Left lung (tissue), 10 donors: ENCODE data around the gene SNX9. TPM values are rescaled to one million over a fixed set of nuclear protein-coding genes. Genes with fewer than 3 reads are reported as not detected.

ENCODE experiments used
- ATAC-seq: fragments of 200-7000 bp; cut with Tn5 transposase; one replicate; pipeline ENCODE4 v1.9.1; 2020; ENCODE audit warnings: moderate library complexity
- DNase-seq, 4 donors: peaks; one replicate each; pipeline ENCODE4 v3.0.0-alpha.2; 2013 to 2020
- H3K27ac ChIP-seq, 2 donors: fragments of 200-600 bp; sonication (generic) in 1 of 2; one replicate each; pipeline versions ENCODE4 v1.5.0 to v1.8.0; 2020 to 2021
- H3K27me3 ChIP-seq, 2 donors: fragments of 200-600 bp; sonication (generic) in 1 of 2; one replicate each; pipeline versions ENCODE4 v1.5.0 to v1.8.0; 2020 to 2021
- H3K36me3 ChIP-seq, 2 donors: fragments of 200-600 bp; sonication (generic) in 1 of 2; one replicate each; pipeline versions ENCODE4 v1.5.0 to v1.8.0; 2020 to 2021
- H3K4me1 ChIP-seq, 2 donors: fragments of 200-600 bp; one replicate each; pipeline ENCODE4 v1.8.0; 2021
- H3K4me3 ChIP-seq, 2 donors: fragments of 200-600 bp; sonication (generic) in 1 of 2; one replicate each; pipeline versions ENCODE4 v1.5.0 to v1.8.0; 2020 to 2021; ENCODE audit warnings: mild to moderate bottlenecking in 1 of 2
- H3K9me3 ChIP-seq, 2 donors: fragments of 200-600 bp; sonication (generic) in 1 of 2; one replicate each; pipeline versions ENCODE4 v1.5.0 to v1.8.0; 2020 to 2021
- CTCF ChIP-seq, 2 donors: fragments of 200-600 bp; sonication (generic) in 1 of 2; IDR thresholded peaks; one replicate each; pipeline versions ENCODE4 v1.5.0 to v1.8.0; 2021; ENCODE audit warnings: antibody characterized with exemption in 2 of 2
- intact Hi-C, 2 donors: fragments of 100-400 bp; cut with DNase I; formaldehyde crosslinking; loops; one replicate each; pipeline versions ENCODE4 v1.11.2 to v1.14.2; 2022
- polyA plus RNA-seq, 6 donors: library from polyadenylated mRNA; unstranded; fragments of 120-200 nt; gene quantifications; one replicate each; pipeline ENCODE4 v1.2.1, GENCODE V29; 2013; ENCODE audit not compliant: insufficient read length in 6 of 6
- total RNA-seq, 2 donors: library from RNA; stranded (reverse); fragmentation: NEBNext Ultra II Directional; extraction: Animal tissue kit (Norgen Biotek cat#: 25700); gene quantifications; one replicate each; pipeline ENCODE4 v1.2.1, GENCODE V29; 2021
- donor health status: DM: no; HTN: yes; CAD: no.
- donor health status: DM: no; HTN: no; CAD: no.

SNX9 gene
- total and polyA plus RNA-seq, 8 donors: 23.5 to 44.4 (median 38.4) TPM

GRCh38 chr6:157942351-157942750 is 119.3 kb downstream of the SNX9 start:
- ATAC-seq (no peak), DNase-seq (no peak)
- Histone ChIP-seq H3K27ac (no peak overlapping the region), H3K36me3 (peaks cover 0 to 80% of the 10 kb centered on the region in 2 donors), H3K27me3 (no peaks in the 10 kb centered on the region), H3K4me3 (no peak overlapping the region), H3K4me1 (no peaks in the 10 kb centered on the region), H3K9me3 (no peaks in the 10 kb centered on the region)
- TF ChIP-seq CTCF (IDR thresholded peaks at IDR 0.05): no peak
- intact Hi-C loops: no loop called here

DNA sequence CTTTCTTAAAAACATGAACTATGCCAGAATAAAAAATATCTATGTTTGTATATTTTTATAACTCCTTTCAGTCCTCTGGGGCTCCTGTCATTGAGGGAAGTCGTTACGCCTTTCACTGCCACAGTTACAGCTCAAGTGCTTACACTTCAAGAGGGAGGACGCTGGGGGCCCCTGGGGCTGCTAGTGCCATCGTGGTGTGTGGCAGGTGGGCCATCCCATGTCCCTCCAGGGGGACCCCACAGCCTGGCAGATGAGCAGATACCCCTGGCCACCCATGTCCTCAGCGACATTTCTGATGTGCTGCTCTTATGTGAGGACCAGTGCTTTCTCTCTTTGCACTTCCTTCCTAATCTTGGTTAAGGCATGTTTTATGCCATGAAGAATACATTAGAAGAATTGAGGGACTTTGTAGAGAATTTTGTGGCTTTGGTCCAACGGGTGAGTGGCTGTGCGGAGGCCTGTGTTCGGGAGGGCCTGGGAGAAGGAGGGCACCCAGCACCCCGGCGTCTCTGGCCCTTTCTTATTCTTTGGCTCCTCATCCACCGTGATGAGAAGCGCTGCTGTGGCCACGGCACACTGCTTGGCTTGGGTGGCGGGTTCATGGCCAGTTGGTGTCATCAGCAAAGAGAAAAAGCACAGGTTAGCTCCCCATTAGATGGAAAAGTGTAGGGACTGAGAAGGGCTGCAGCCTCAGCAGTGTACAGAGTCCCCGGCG is 120.4 kb downstream of the SNX9 start:
- H3K4me1 ChIP-seq: no peaks in the 10 kb centered on the region
- intact Hi-C loops: no loop called here
- H3K9me3 ChIP-seq: no peaks in the 10 kb centered on the region
- H3K27ac ChIP-seq: no peak overlapping the region
- H3K36me3 ChIP-seq: peaks cover 0 to 69% of the 10 kb centered on the region in 2 donors
- no peaks in the 10 kb centered on the region for H3K27me3 ChIP-seq
- ATAC-seq (no peak), DNase-seq (no peak)
- H3K4me3 ChIP-seq: no peak overlapping the region
- TF ChIP-seq CTCF (IDR thresholded peaks at IDR 0.05): no peak

GRCh38 chr6:157943964-157944283 is 120.9 kb downstream of the SNX9 start:
- H3K4me1 ChIP-seq: no peaks in the 10 kb centered on the region

DNA sequence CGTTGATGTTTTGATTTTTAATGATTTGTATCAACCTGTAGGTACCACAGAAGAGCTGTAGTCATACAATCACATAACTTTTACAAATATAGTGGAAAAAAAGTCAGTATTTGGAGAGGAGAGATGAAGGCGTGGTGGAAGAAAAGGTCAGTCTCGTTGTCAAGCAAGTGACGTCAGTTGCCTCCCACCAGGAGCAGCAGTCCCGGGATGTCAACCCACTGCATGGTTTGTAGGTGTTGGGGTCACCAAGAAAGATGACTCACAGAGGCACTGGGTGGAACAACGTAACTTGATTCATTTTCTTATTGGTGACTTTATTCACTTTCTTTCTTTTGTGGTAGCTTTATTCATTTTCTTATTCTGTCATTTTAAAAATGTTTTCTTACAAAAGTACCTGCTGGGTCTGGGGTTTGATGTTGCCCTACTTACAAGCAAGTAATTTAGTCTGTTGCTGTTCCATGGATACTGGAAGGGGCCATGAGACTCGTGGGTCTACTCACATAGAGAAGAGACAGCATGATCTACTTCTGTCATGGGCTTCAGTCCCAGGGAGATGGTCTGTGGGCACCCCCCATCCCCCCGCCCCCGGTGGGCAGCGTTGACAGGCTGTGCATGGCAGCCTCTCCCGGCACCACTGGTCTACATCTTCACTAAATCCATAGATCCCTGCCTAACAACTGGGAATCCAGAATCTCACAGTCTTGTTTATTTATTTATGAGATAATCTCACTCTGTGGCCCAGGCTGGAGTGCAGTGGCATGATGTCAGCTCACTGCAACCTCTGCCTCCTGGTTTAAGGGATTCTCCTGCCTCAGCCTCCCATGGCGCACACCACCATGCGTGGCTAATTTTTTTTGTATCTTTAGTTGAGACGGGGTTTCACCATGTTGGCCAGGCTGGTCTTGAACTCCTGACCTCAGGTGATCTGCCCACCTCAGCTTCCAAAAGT is 122.2 kb downstream of the SNX9 start:
- no peak for ATAC-seq
- H3K4me3 ChIP-seq: no peak overlapping the region
- intact Hi-C loops: no loop called here
- peaks cover 0 to 7% of the 10 kb centered on the region in 2 donors for H3K9me3 ChIP-seq
- no peaks in the 10 kb centered on the region for H3K27me3 ChIP-seq
- no peaks in the 10 kb centered on the region for H3K4me1 ChIP-seq
- TF ChIP-seq CTCF (IDR thresholded peaks at IDR 0.05): no peak
- DNase-seq: no peak
- H3K36me3 ChIP-seq: peaks cover 0 to 52% of the 10 kb centered on the region in 2 donors
- no peak overlapping the region for H3K27ac ChIP-seq

More at GRCh38 chr6:157943964-157944283, 120.9 kb downstream of the SNX9 start:
- TF ChIP-seq CTCF (IDR thresholded peaks at IDR 0.05): no peak
- no peak overlapping the region for H3K4me3 ChIP-seq
- ATAC-seq (no peak), DNase-seq (no peak)
- no peaks in the 10 kb centered on the region for H3K27me3 ChIP-seq
- intact Hi-C loops: no loop called here
- H3K27ac ChIP-seq: no peak overlapping the region
- no peaks in the 10 kb centered on the region for H3K9me3 ChIP-seq
- peaks cover 0 to 64% of the 10 kb centered on the region in 2 donors for H3K36me3 ChIP-seq

DNA sequence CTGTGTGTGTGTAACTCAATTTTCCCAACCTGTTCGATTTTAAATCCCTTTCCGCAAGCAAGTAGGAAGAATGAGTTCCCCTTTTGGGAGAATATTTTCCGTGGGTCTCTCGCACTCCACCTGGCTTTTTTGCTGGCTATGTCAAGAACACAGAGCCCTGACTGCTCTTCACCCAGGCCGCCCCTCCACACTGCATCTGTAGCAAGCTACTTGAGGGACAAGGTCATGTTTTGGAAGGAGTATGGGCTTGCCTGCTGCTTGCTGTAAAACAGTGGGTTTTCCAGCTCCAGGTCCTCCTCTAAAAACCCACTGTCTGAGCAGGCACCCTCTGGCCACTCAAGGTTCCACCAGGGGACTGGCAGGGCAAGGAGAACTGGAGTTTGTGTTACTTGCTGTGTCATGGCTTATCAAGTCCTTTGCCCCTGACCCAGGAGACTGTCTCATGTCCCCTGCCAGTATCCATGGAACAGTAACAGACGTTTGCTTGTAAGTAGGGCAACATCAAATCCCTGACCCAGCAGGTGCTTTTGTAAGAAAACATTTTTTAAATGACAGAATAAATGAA is 123.1 kb downstream of the SNX9 start:
- H3K4me3 ChIP-seq: no peak overlapping the region
- TF ChIP-seq CTCF (IDR thresholded peaks at IDR 0.05): no peak
- peaks cover 0 to 7% of the 10 kb centered on the region in 2 donors for H3K9me3 ChIP-seq
- intact Hi-C loops: no loop called here
- peaks cover 0 to 43% of the 10 kb centered on the region in 2 donors for H3K36me3 ChIP-seq
- H3K27ac ChIP-seq: no peak overlapping the region
- H3K4me1 ChIP-seq: no peaks in the 10 kb centered on the region
- ATAC-seq: no peak
- no peak for DNase-seq
- H3K27me3 ChIP-seq: no peaks in the 10 kb centered on the region
